HG03521 (cell line): ENCODE measurements around the gene SCO2.

Source experiments
- ATAC-seq: cut with Tn5 transposase; IDR thresholded peaks from one replicate; pipeline ENCODE4 v1.9.1; 2021; ENCODE audit warnings: mild to moderate bottlenecking, moderate library complexity; ENCODE audit not compliant: unreplicated experiment

The SCO2 gene

GRCh38 chr22:50525104-50525857 is at the start of gene SCO2:
SCO2 (minus strand) TSS chr22:50525598; CDS start chr22:50524411, 1,187 bp downstream.
- peak; percentile 35 for ATAC-seq

GRCh38 chr22:50574383-50574755 is 49.0 kb upstream of the SCO2 start:
- no peak for ATAC-seq

- no peak for ATAC-seq
Measured at GRCh38 chr22:50573491-50574382, 48.3 kb upstream of the SCO2 start.

DNA sequence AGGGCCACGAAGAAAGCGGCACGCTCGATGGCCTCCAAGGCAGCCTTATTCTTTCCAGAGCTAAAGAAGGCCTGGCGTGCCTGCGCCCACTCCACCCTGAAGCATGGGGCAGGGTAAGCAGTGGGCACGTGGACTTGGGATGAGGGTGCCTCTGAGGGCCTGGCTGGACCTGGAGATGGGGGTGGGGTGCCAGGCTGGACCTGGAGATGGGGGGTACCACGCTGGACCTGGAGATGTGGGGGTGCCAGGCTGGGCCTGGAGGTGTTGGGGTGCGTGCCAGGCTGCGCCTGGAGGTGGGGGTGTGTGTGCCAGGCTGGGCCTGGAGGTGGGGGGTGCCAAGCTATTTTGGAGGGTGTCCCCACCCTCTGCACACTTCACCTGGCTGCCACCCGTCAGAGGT is 47.6 kb upstream of the SCO2 start:
- ATAC-seq: no peak

- no peak for ATAC-seq
Measured at GRCh38 chr22:50571264-50572175, 46.1 kb upstream of the SCO2 start.

- no peak for ATAC-seq
Measured at GRCh38 chr22:50570861-50571260, 45.5 kb upstream of the SCO2 start.

DNA sequence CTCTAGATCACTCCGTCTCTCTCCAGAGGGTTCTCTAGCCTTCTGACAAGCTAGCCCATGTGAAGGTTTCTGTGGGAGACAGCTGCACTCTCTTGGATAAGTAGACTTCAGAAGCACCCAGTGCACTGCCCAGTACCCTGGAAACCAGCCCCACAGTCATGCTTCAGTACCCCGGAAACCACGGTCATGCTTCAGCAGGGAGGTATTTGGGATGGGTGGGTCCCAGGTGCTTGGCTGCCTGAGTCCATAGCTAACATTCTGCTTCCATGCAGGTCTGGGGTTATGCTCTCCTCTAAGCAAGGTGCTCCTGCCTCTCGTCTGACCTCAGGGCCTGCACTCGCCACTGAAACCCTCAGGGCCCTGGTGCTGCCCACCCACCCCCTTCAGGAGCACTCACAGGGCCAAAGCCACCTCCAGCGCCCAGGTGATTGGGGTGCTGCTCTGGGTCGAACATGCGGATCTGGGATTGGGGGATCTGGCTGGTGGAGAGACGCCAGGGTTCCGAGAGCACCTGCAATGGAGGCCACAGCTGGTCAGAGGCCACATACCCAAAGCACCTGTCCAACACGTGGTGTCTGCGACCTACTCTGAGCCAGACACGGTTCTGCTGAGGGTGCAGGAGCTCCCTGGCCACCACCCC is 44.6 kb upstream of the SCO2 start:
- ATAC-seq: no peak

DNA sequence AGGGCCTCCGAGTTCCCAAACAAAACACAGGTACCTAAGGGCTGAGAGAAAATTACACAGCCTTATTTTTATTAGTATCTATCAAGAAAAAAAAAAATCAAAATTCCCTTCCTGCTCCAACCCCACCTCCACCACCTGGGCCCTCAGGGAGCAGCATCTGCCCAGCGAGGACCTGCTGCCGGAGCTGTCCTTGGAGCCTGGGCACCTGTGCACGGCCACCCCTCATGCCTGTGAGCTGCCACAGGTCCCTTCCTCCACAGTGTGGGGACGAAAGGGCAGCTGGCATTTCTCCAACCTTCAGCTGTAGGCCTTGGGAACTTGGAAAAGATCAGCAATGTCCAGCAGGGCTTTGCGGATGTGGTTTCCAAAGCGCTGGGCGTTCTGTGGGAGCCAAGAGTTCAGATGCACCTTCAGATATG is 43.7 kb upstream of the SCO2 start:
- ATAC-seq: no peak

- no peak for ATAC-seq
Measured at GRCh38 chr22:50568626-50569025, 43.2 kb upstream of the SCO2 start.

GRCh38 chr22:50567721-50568252 is 42.4 kb upstream of the SCO2 start:
- ATAC-seq: no peak

GRCh38 chr22:50564289-50564688 is 38.9 kb upstream of the SCO2 start:
- no peak for ATAC-seq

DNA sequence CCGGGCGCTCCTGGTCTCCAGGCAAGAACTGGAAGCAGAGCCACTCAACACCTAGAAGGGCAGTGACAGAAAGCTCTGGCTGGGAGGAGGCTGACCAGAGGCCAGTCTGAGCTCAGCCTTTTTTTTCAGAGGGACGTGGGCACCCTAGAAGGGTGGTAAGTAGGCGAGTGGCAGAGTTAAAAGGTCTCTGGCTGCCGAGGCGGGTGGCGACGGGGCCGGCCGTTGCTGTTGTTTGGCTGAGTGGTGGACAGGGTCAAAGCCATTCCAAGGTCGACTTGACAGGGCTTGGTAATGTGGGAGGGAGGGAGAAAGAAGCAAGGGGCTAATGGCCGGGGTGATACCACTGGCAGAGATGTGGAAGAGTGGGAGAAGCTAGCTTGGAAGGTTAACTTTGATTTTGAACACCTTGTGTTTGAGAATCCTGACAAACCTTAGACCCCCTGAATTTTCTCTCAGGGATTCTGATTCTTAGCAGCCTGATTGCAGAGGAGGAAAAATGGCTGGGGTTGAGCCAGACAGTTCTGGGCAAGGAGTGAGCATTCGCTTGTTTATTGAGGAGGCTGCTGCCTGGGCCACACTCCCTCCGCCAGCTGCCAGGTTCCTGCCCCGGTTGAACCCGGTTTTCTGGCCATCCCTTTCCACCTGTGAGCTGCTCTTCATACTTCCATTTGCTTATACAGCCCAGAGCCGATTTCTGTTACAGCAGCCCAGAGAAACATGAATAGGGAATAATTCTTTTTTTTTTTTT is 38.2 kb upstream of the SCO2 start:
- ATAC-seq: no peak

DNA sequence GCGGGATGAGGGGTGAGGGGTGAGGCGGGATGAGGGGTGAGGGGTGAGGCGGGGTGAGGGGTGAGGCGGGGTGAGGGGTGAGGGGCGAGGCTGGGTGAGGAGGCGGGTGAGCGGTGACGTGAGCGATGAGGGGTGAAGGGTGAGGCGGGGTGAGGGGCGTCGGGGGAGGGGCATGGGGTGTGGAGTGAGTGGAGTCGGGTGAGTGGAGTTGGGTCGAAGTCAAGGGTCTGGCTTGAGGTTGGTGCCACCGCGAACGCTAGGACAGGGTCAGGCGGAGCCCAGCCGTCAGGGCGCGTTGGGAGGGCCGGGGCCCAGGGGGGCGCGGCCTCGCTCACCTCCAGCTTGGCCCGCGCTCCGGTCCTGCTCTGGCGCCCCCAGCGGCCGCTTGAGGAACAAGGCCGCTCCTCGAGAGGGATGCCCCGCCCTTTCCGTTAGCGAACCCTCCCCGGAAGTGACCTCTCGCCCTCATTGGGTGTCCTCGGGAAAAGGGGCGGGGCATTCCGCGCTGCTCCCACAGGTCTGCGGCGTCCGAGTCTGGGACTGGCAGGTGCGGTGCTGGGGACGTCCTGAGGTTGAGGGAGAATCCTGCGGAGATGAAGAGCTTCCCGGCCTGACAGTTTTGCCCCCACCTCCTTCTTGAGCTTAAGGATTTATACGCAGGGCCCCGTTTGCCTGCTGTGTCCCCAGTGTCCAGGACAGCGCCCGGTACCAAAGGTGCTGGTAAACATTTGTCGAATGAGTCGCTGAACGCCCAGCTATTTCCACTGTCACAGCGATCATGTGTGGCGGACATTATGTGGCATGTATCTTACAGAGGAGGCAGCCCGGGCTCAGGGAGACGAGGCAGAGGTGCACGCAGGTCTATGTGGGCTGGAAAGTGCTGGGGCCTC is 37.4 kb upstream of the SCO2 start, which contains the start of gene SYCE3:
Gene SYCE3 (minus strand): TSS at position 397 of the 890 bp plus-strand sequence. CDS start 6,514 bp downstream, outside the sequence.
- ATAC-seq: peak; percentile 92

DNA sequence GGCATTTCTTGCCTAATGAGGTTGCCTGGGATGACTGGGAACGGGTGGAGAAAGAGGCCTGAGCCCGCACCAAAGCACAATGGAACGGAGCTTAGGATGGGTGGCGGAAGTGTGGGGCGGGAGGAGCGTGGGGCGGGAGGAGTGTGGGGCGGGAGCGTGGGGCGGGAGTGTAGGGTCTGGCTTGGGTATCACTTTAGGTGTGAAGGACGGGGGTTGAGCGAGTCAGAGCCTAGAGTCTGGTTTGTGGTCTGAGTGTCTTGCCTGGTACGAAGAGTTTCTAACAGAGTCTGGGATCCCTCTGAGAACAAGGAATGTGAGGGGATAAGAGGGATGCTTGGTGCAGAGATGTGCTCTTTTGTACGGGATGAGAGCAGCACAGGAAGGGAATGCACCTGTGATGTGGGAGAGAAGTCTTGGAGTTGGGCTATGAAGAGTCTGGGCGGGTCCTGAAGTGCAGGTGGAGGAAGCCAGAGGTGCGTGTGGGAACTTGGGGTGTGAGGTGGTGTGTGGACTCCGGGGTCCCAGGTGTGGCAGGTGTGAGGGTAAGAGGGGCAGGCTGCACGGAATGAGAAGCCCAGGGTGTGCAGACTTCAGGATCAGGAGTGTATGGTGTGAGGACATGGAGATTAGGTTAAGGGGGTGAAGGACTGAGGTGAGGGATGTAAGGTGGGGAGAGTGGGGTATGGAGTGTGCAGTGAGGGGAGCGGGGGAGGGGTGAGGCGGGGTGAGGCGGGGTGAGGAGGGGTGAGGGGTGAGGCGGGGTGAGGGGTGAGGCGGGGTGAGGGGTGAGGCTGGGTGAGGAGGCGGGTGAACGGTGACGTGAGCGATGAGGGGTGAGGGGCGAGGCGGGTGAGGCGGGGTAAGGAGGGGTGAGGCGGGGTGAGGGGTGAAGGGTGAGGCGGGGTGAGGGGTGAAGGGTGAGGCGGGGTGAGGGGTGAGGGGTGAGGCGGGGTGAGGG is 36.3 kb upstream of the SCO2 start:
- no peak for ATAC-seq

DNA sequence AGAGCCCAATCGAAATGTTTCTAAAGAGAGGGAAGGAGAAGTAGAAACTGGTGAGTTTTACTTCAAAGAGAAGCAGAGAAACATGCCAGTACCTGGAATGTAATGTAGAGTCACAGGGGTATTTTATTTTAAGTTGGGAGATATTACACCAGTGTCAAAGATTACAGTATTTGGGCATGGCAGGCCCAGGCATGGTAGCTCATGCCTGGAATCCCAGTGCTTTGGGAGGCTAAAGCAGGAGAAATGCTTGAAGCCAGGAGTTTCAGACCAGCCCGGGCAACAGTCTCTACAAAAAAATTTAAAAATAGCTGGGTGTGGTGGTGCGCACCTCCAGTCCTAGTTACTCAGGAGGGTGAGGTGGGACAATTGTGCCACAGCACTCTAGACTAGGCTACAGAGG is 34.6 kb upstream of the SCO2 start:
- ATAC-seq: no peak

- ATAC-seq: no peak
Measured at GRCh38 chr22:50556703-50557102, 31.3 kb upstream of the SCO2 start.

DNA sequence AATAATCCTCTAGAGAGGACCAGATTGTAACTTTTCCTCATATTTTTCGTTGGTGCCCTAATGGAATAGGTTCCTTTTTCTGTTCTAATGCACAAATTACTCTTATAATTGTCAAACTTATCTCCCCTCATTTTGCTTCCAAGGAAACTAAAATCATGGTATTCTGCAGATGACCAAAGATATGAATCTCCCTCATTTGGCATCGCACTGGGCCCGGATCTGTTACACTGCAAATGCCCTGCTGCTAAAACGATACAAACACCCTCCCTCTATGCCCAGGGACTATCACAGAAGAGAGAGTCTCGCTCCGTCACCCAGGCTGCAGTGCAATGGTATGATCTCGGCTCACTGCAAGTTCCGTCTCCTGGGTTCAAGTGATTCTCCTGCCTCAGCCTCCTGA is 27.9 kb upstream of the SCO2 start:
- no peak for ATAC-seq
